Measurements from ENCODE around the gene CCP110. TPM values are rescaled to one million over a fixed set of nuclear protein-coding genes. Genes with fewer than 3 reads are reported as not detected.
A peak's percentile ranks its signal among the peaks of the same experiment; 100 is the strongest.

CCP110 gene
- total and polyA plus RNA-seq, 2 of the 13 experiments (the other 11 are each of a cell fraction or from before 2014, with no cell fraction given) = 10.0 to 11.1 TPM

GRCh38 chr16:19555186-19555937 is 31.6 kb downstream of the CCP110 start, which contains the start of gene VPS35L (continued):
- TF ChIP-seq KAT8 (CRISPR knock-in tag; IDR thresholded peaks at IDR 0.05) (peak; percentile 87), FOXC1 (CRISPR knock-in tag; IDR thresholded peaks at IDR 0.05; ENCODE audit: borderline replicate concordance) (peak; percentile 27; the same call in 1 of the 2 replicates), ZNF451 (CRISPR knock-in tag; IDR thresholded peaks at IDR 0.05) (no peak; the same call in 1 of the 2 replicates), NFE2L1 (CRISPR knock-in tag; IDR thresholded peaks at IDR 0.05; ENCODE audit: borderline replicate concordance) (peak; percentile 89; the same call in 1 of the 2 replicates), ZNF629 (CRISPR knock-in tag; conservative IDR thresholded peaks at IDR 0.05) (peak; percentile 32; the same call in 1 of the 2 replicates), NCOA5 (CRISPR knock-in tag; IDR thresholded peaks at IDR 0.05) (no peak), MED8 (CRISPR knock-in tag; IDR thresholded peaks at IDR 0.05; ENCODE audit: insufficient replicate concordance) (peak; percentile 20), USF2 (IDR thresholded peaks at IDR 0.05; ENCODE audit: low read depth, low read length) (peak; percentile 38; the same call in 1 of the 2 replicates), USF2 (CRISPR knock-in tag; IDR thresholded peaks at IDR 0.05; ENCODE audit: borderline replicate concordance) (peak; percentile 77; the same call in 1 of the 2 replicates), BRF2 (CRISPR knock-in tag; IDR thresholded peaks at IDR 0.05) (no peak), ZSCAN25 (CRISPR knock-in tag; IDR thresholded peaks at IDR 0.05) (peak; percentile 13; the same call in 1 of the 2 replicates), TOE1 (CRISPR knock-in tag; IDR thresholded peaks at IDR 0.05) (no peak), KLF13 (CRISPR knock-in tag; IDR thresholded peaks at IDR 0.05) (0 out of 2 replicates have a peak, but pooled peaks have one; percentile 36), ZNF251 (CRISPR knock-in tag; IDR thresholded peaks at IDR 0.05) (no peak), POLR2A (IDR thresholded peaks at IDR 0.05; ENCODE audit: insufficient read depth in 1 of 2, low read depth in 2 of 2, low read length in 2 of 2) (peak; percentile 48 to 79; a peak in 3 of 4 replicates), ZBTB46 (CRISPR knock-in tag; IDR thresholded peaks at IDR 0.05; ENCODE audit: borderline replicate concordance) (no peak), ZFP36L1 (CRISPR knock-in tag; IDR thresholded peaks at IDR 0.05) (0 out of 2 replicates have a peak, but pooled peaks have one; percentile 40), ZNF136 (CRISPR knock-in tag; IDR thresholded peaks at IDR 0.05; ENCODE audit: low read depth) (peak; percentile 87; the same call in 1 of the 2 replicates), ZNF263 (CRISPR knock-in tag; IDR thresholded peaks at IDR 0.05) (0 out of 2 replicates have a peak, but pooled peaks have one; percentile 46), ZNF556 (CRISPR knock-in tag; IDR thresholded peaks at IDR 0.05; ENCODE audit: borderline replicate concordance) (peak; percentile 90), ZNF83 (CRISPR knock-in tag; IDR thresholded peaks at IDR 0.05; ENCODE audit: borderline replicate concordance) (no peak; the same call in 1 of the 2 replicates), HNRNPUL1 (IDR thresholded peaks at IDR 0.05; ENCODE audit: low read depth, low read length) (no peak), BATF2 (CRISPR knock-in tag; IDR thresholded peaks at IDR 0.05) (peak; percentile 41; the same call in 1 of the 2 replicates), ZNF496 (CRISPR knock-in tag; IDR thresholded peaks at IDR 0.05; ENCODE audit: insufficient replicate concordance) (no peak)
